C1 segment of cervical spinal cord (tissue), 14 donors: ENCODE measurements around the gene CAMK1D.

Experiments
- DNase-seq, 14 donors: peaks; one replicate each; lab custom pipeline; 2025; lab: John Stamatoyannopoulos, UW

The CAMK1D gene

GRCh38 chr10:12400266-12400931 lies 51.1 kb downstream of the CAMK1D start:
- no peak for DNase-seq

DNA sequence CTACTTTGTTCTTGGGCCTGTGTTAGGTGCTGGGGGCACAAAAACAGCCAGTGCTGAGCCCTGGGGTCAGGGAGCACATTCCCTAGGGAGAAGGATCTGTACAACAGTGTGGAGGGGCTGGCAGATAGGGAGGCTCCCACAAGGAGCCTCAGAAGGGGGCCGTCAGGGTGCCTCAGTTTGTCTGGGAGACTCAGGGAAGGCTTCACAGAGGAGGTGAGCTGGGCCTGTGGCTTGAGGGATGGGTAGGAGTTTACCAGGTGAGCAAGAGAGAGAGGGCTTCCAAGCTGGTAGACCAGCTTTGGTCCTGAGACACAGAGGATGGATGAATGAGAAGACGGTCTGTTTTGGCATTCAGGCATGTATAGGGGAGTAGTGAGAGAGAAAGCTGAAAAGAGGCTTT lies 52.1 kb downstream of the CAMK1D start:
- DNase-seq = no peak

GRCh38 chr10:12403119-12403518 lies 53.8 kb downstream of the CAMK1D start:
- DNase-seq = no peak

DNA sequence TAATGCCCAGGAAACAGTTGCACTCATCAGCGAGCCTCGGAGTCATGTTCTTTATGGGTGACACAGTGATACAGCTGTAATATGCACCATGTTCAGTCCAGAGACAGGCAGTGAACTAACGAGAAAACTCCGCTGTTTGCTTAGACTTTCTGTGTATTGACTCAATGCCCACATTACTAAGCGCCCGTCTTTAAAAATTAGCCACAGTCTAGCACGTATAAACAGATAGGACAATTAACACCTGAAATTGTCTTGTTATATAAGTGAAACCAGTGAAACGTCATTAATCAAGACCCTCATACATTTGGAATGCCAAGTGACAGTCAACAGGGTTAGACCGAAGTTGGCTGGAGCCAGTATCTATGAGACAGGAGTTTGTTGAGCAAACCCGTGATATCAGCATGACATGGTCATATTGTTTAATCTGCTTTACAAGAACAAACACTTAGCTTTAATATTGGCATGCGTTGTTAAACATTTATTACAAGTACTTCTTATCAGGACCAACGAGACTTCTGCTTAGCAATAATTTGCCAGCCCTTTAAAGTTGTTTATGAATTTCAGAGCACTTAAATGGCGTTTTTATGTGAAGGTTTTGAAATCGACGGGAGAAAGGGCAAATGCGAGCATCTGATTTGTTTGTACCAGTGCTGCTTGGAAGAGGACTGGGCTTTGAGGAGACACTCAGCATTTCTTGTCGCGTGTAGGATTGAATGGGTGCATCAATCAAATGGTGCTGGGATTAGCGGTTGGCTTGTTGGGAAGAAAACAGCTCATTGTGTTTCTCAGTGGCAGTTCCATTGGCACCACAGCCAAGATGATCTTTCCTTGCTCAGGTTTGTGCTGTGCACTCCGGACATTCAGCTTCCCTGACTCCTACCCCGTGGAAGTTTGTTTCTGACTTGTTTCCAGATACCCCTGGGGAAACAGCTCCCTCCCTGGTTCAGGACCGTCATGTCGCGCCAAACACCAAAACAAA lies 56.3 kb downstream of the CAMK1D start:
- no peak for DNase-seq

DNA sequence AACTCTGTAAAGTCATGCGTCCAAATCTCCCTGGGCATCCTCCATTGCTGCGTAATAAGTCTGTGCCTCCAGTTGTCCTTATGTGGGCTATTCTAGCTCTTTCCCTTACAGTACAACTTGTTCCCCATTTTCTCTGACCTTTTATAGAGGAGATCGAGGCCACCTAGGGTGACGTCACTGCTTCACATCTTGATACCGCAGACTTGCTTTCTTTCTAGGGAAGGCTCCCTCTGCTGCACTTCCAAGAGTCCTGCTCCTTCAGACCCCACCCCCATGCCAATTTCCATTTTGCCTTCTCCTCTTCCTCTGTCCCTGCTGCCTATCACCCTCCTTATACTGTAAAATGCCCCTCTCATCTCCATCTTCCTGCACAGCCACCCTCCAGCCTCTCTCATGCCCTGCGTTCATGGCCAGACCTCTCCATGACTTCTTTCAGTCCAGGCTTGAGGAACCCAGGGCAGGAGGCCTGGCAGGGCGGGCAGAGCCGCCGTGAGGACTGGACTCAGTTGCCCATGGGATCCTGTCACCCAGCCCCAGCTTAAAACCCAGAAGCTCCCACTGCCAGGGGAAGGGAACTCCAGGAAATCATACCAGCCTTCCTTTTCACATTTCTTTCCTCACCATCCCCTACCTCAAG lies 57.5 kb downstream of the CAMK1D start:
- no peak for DNase-seq

GRCh38 chr10:12408472-12408871 lies 59.1 kb downstream of the CAMK1D start:
- no peak for DNase-seq

- DNase-seq = no peak
Observed at GRCh38 chr10:12409161-12409560, 59.8 kb downstream of the CAMK1D start.

- DNase-seq = no peak
Observed at GRCh38 chr10:12409613-12410012, 60.3 kb downstream of the CAMK1D start.

- no peak for DNase-seq
Observed at GRCh38 chr10:12412666-12413368, 63.5 kb downstream of the CAMK1D start.

GRCh38 chr10:12413369-12413711 lies 64.0 kb downstream of the CAMK1D start:
- DNase-seq = no peak

- DNase-seq = no peak
Observed at GRCh38 chr10:12414278-12414989, 65.1 kb downstream of the CAMK1D start.

- no peak for DNase-seq
Observed at GRCh38 chr10:12416344-12417050, 67.2 kb downstream of the CAMK1D start.

- no peak for DNase-seq
Observed at GRCh38 chr10:12417331-12417730, 68.0 kb downstream of the CAMK1D start.

GRCh38 chr10:12418000-12418399 lies 68.7 kb downstream of the CAMK1D start:
- DNase-seq = no peak

GRCh38 chr10:12418725-12419261 lies 69.4 kb downstream of the CAMK1D start:
- DNase-seq = no peak

DNA sequence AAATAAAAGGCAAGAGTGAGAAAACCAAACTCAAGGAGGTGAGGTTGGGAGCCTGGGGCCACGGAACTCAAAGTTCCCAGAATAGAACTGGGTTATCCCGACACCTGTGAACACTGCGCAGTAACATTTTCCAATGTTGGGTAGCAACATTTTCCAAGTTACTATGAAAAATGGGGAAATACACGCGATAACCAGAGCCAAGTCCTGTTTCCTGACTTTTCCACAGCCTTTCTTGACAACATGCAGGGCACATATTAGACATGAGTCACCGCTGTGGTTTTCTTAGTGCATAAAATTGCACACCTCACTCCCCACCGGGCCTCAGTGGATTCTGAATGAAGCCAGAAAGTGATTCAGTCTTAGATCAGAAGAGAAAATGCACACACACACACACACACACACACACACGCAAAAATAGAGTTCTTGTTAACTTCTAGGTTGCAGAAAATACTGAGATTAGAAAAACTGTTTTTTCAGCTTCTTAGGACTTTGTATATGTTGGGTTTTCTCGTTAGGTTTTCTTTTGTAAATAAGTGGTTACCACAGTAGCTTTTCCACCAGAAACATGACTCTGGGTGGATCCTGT lies 70.0 kb downstream of the CAMK1D start:
- DNase-seq = no peak

DNA sequence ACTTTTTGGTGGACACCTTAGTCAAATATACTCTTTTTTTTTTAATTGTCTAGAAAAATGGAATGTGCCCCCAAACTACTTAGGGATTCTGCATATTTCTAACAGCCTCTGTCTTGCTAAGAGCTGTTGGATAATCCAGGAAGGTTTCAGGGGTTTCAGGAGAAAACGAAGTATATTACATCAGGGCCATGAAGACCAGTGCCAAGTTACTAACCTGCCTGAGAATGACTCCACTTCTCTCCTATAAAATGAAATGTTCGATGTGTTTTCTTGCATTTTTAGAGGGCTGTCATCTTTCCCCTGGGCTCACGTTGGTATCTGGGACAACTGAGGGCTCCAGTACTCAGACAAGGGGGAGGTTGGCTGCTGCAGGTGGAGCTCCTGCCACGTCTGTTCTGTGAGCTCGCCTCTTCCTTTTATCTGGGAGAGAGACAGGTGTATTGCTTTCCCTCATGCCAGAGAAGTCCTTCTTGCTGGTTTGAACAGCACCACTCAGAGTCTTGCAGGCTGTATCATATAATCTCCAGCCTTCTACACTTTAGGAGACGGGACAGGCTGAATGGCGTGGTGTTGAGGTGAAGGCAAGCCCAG lies 71.3 kb downstream of the CAMK1D start:
- DNase-seq = no peak

GRCh38 chr10:12422189-12422588 lies 72.8 kb downstream of the CAMK1D start:
- DNase-seq = no peak

DNA sequence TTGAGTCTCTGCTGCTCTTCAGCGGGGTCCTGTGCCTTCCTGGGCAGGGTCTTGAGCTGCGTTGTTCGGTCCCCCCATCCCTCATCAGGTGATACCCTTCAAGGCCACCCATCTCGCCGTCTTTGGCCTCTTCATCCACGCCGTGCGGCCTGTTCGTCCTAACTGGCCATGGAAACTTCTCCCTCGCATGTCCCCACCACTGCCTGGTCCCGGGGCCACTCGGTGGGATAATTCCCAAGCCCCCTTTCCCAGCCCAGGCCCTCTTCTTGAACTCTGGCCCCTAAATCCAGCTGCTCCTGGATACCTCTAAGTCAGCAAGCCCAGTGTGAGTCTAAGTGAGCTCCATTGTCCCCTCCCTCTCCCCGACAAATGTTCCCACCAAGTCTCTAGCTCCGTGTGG lies 74.5 kb downstream of the CAMK1D start:
- no peak for DNase-seq

DNA sequence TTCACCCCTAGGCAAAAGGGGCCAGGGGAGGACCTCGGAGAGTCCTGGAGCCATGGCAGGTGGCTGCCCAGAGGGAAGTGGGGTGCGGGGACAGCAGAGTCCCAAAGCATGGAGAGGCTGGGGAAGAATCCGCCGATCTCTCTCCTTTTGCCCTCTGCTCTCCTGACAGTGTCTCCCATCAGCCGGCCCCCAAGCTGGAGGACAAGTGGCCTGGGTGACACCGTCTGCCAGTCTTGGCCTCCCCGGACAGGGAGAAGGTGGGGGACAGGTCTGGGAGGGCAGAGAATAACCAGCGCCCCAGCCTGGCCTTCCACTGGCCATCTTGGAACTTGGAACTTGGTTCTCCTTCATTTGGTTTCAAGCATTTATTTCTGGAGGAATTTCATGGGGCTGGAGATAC lies 77.9 kb downstream of the CAMK1D start:
- DNase-seq = no peak
